CD14-positive monocyte (primary cell): ENCODE measurements around the gene PCDHGA8. TPM values are rescaled to one million over a fixed set of nuclear protein-coding genes. Genes with fewer than 3 reads are reported as not detected.

Experiments
- DNase-seq, 3 donors: peaks; one replicate each; pipeline ENCODE4 v3.0.0-alpha.2; 2011 to 2022
- H2AFZ ChIP-seq: 2 replicates; pipeline ENCODE4 v1.6.0; 2012; ENCODE audit warnings: mild to moderate bottlenecking, low read depth, low read length, inconsistent platforms; ENCODE audit not compliant: insufficient read depth, poor library complexity, severe bottlenecking
- H3K27ac ChIP-seq, 2 donors: 1 replicate in 1 of 2; 2 replicates in 1 of 2; pipeline ENCODE4 v1.5.1; 2012 to 2013; ENCODE audit warnings: low read length in 2 of 2, control low read depth in 1 of 2, inconsistent platforms in 1 of 2, low read depth in 1 of 2, mild to moderate bottlenecking in 1 of 2
- H3K27me3 ChIP-seq, 2 donors: one replicate each; pipeline versions ENCODE4 v1.6.0 to v1.6.1; 2011 to 2013; ENCODE audit warnings: low read length in 2 of 2; ENCODE audit not compliant: control insufficient read depth in 2 of 2, insufficient read depth in 2 of 2
- H3K36me3 ChIP-seq, 2 donors: replicated peaks in 1 of 2; 1 replicate in 1 of 2; 2 replicates in 1 of 2; pipeline versions ENCODE4 v1.5.1 to v1.6.1; 2012 to 2013; ENCODE audit warnings: low read length in 2 of 2, control low read depth in 1 of 2, inconsistent platforms in 1 of 2, mild to moderate bottlenecking in 1 of 2; ENCODE audit not compliant: insufficient read depth in 2 of 2, control insufficient read depth in 1 of 2
- H3K4me1 ChIP-seq, 2 donors: 1 replicate in 1 of 2; 2 replicates in 1 of 2; pipeline versions ENCODE4 v1.5.1 to v1.6.1; 2012 to 2013; ENCODE audit warnings: low read length in 2 of 2, control low read depth in 1 of 2, inconsistent platforms in 1 of 2, mild to moderate bottlenecking in 1 of 2, moderate library complexity in 1 of 2; ENCODE audit not compliant: insufficient read depth in 2 of 2, control insufficient read depth in 1 of 2
- H3K4me2 ChIP-seq: replicated peaks from 2 replicates; pipeline ENCODE3; 2012; ENCODE audit warnings: low read length, moderate library complexity, mild to moderate bottlenecking; ENCODE audit not compliant: poor library complexity, severe bottlenecking; ENCODE audit errors: extremely low read depth
- H3K4me3 ChIP-seq, 3 experiments: fragments of 200-600 bp in 1 of 3; sonication (generic) in 1 of 3; replicated peaks in 1 of 3; 1 replicate in 2 of 3; 2 replicates in 1 of 3; pipeline ENCODE4 v1.5.1; 2011 to 2013; ENCODE audit warnings: low read length in 3 of 3, mild to moderate bottlenecking in 3 of 3, control low read depth in 2 of 3, low read depth in 2 of 3, inconsistent platforms in 1 of 3, moderate library complexity in 1 of 3
- H3K79me2 ChIP-seq: 2 replicates; pipeline ENCODE4 v1.6.0; 2012; ENCODE audit warnings: mild to moderate bottlenecking, control low read depth, inconsistent platforms, low read length, moderate library complexity; ENCODE audit not compliant: insufficient read depth
- H3K9ac ChIP-seq: 2 replicates; pipeline ENCODE4 v1.6.0; 2017; ENCODE audit warnings: low read length, mild to moderate bottlenecking; ENCODE audit not compliant: insufficient read depth, poor library complexity, severe bottlenecking
- H3K9me3 ChIP-seq, 2 donors: replicated peaks in 1 of 2; 1 replicate in 1 of 2; 2 replicates in 1 of 2; pipeline versions ENCODE4 v1.5.1 to v1.6.1; 2012 to 2013; ENCODE audit warnings: low read length in 2 of 2, control low read depth in 1 of 2; ENCODE audit not compliant: control insufficient read depth in 1 of 2, insufficient read depth in 1 of 2
- H4K20me1 ChIP-seq: 2 replicates; pipeline ENCODE4 v1.6.0; 2012; ENCODE audit warnings: mild to moderate bottlenecking, low read length, control low read depth, moderate library complexity; ENCODE audit not compliant: insufficient read depth
- H3K27ac Mint-ChIP-seq, 7 donors: one replicate each; pipeline ENCODE4 v1.8.0; 2020; ENCODE audit warnings: mild to moderate bottlenecking in 7 of 7, mixed read lengths in 7 of 7, moderate library complexity in 6 of 7, inconsistent platforms in 2 of 7
- H3K27me3 Mint-ChIP-seq, 3 donors: one replicate each; pipeline ENCODE4 v1.8.0; 2021 to 2022; ENCODE audit warnings: low read depth in 3 of 3, mild to moderate bottlenecking in 3 of 3, mixed read lengths in 3 of 3, moderate library complexity in 3 of 3, inconsistent platforms in 1 of 3
- H3K36me3 Mint-ChIP-seq, 2 donors: one replicate each; pipeline ENCODE4 v1.8.0; 2020; ENCODE audit warnings: mixed read lengths in 2 of 2, inconsistent platforms in 1 of 2, mild to moderate bottlenecking in 1 of 2
- H3K4me1 Mint-ChIP-seq: one replicate; pipeline ENCODE4 v1.8.0; 2020; ENCODE audit warnings: mild to moderate bottlenecking, mixed read lengths
- H3K4me3 Mint-ChIP-seq, 2 donors: one replicate each; pipeline ENCODE4 v1.8.0; 2020; ENCODE audit warnings: mild to moderate bottlenecking in 2 of 2, mixed read lengths in 2 of 2, moderate library complexity in 1 of 2
- H3K9me3 Mint-ChIP-seq, 7 donors: one replicate each; pipeline ENCODE4 v1.8.0; 2020 to 2022; ENCODE audit warnings: mixed read lengths in 7 of 7, mild to moderate bottlenecking in 6 of 7, moderate library complexity in 6 of 7, inconsistent platforms in 2 of 7
- WGBS: methylation state at CpG from one replicate; pipeline ENCODE4 v1.1.5; 2013; ENCODE audit warnings: missing lambda C conversion rate; ENCODE audit not compliant: insufficient coverage; 5-methylcytosine and 5-hydroxymethylcytosine counted together
- intact Hi-C, 2 donors: fragments of 100-400 bp; cut with micrococcal nuclease; formaldehyde crosslinking; loops; one replicate each; pipeline versions ENCODE4 v1.15.0 to v1.15.1; 2023
- polyA plus RNA-seq, 3 donors: library from polyadenylated mRNA; depleted of rRNA in 1 of 3; unstranded in 2 of 3; stranded (reverse) in 1 of 3; fragments of 300-500 nt in 2 of 3; fragments of >200 nt in 1 of 3; fragmentation: Illumina TruSeq in 2 of 3; gene quantifications; 1 replicate in 2 of 3; 2 replicates in 1 of 3; pipeline ENCODE4 v1.2.3, GENCODE V29; 2012 to 2021
- TF ChIP-seq, protein P1 (sequence below): fragments of 200-600 bp; IDR thresholded peaks from one replicate; pipeline ENCODE4 v1.8.0; 2022; ENCODE audit warnings: antibody characterized with exemption, mild to moderate bottlenecking

Gene PCDHGA8
- polyA plus RNA-seq, 3 donors: not detected

GRCh38 chr5:141439411-141440141 lies 47.1 kb downstream of the PCDHGA8 start:
- TF ChIP-seq, protein P1, sequence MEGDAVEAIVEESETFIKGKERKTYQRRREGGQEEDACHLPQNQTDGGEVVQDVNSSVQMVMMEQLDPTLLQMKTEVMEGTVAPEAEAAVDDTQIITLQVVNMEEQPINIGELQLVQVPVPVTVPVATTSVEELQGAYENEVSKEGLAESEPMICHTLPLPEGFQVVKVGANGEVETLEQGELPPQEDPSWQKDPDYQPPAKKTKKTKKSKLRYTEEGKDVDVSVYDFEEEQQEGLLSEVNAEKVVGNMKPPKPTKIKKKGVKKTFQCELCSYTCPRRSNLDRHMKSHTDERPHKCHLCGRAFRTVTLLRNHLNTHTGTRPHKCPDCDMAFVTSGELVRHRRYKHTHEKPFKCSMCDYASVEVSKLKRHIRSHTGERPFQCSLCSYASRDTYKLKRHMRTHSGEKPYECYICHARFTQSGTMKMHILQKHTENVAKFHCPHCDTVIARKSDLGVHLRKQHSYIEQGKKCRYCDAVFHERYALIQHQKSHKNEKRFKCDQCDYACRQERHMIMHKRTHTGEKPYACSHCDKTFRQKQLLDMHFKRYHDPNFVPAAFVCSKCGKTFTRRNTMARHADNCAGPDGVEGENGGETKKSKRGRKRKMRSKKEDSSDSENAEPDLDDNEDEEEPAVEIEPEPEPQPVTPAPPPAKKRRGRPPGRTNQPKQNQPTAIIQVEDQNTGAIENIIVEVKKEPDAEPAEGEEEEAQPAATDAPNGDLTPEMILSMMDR: no peak
- Mint-ChIP-seq H3K27ac (no peak overlapping the region), H3K27me3 (peaks cover 6 to 27% (median 13%) of the 10 kb centered on the region in 3 donors), H3K36me3 (no peaks in the 10 kb centered on the region), H3K4me3 (no peak overlapping the region), H3K9me3 (peaks cover 2 to 41% (median 14%) of the 10 kb centered on the region in 7 donors), H3K4me1 (no peaks in the 10 kb centered on the region)
- no peak overlapping the region for H3K4me2 ChIP-seq
- H4K20me1 ChIP-seq: no peaks in the 10 kb centered on the region
- H3K9me3 ChIP-seq: peaks cover 10 to 18% of the 10 kb centered on the region in 2 donors
- H3K36me3 ChIP-seq: no peaks in the 10 kb centered on the region
- no peaks in the 10 kb centered on the region for H3K4me1 ChIP-seq
- no peak for DNase-seq
- intact Hi-C loops: no loop called here
- H3K4me3 ChIP-seq: no peak overlapping the region
- no peak overlapping the region for H3K9ac ChIP-seq
- peaks cover 11 to 34% of the 10 kb centered on the region in 2 donors for H3K27me3 ChIP-seq
- H3K79me2 ChIP-seq: no peaks in the 10 kb centered on the region
- 85% methylated on average over 7 of the region's 10 CpGs for WGBS
- no peak overlapping the region for H2AFZ ChIP-seq
- no peak overlapping the region for H3K27ac ChIP-seq

GRCh38 chr5:141440341-141440740 lies 47.9 kb downstream of the PCDHGA8 start:
- peak overlapping the region in 2 of 7 donors; percentile 37 to 59 for H3K27ac Mint-ChIP-seq
- no peak overlapping the region for H3K4me2 ChIP-seq
- intact Hi-C loops: no loop called here

More at GRCh38 chr5:141440341-141440740, 47.9 kb downstream of the PCDHGA8 start:
- TF ChIP-seq, protein P1: no peak
- H3K9me3 ChIP-seq: peaks cover 10 to 18% of the 10 kb centered on the region in 2 donors
- H3K79me2 ChIP-seq: no peaks in the 10 kb centered on the region
- Mint-ChIP-seq H3K36me3 (no peaks in the 10 kb centered on the region), H3K27me3 (peaks cover 6 to 27% (median 12%) of the 10 kb centered on the region in 3 donors), H3K9me3 (peaks cover 2 to 41% (median 14%) of the 10 kb centered on the region in 7 donors), H3K4me3 (no peak overlapping the region), H3K4me1 (no peaks in the 10 kb centered on the region)
- 100% methylated on average over 2 of the region's 9 CpGs for WGBS
- no peaks in the 10 kb centered on the region for H4K20me1 ChIP-seq
- no peak overlapping the region for H3K9ac ChIP-seq
- H3K27me3 ChIP-seq: peaks cover 10 to 28% of the 10 kb centered on the region in 2 donors
- no peaks in the 10 kb centered on the region for H3K4me1 ChIP-seq
- no peak overlapping the region for H3K27ac ChIP-seq
- H2AFZ ChIP-seq: no peak overlapping the region
- H3K36me3 ChIP-seq: no peaks in the 10 kb centered on the region
- H3K4me3 ChIP-seq: no peak overlapping the region
- DNase-seq: no peak
